ENCODE data around the gene MARK1.

The MARK1 gene

GRCh38 chr1:220687809-220688208 lies 159.9 kb downstream of the MARK1 start:
- H3K4me3 ChIP-seq (ENCODE audit: low read depth, low read length): no peak overlapping the region
- DNase-seq (ENCODE audit: low read depth): no peak
- TF ChIP-seq, protein P1, sequence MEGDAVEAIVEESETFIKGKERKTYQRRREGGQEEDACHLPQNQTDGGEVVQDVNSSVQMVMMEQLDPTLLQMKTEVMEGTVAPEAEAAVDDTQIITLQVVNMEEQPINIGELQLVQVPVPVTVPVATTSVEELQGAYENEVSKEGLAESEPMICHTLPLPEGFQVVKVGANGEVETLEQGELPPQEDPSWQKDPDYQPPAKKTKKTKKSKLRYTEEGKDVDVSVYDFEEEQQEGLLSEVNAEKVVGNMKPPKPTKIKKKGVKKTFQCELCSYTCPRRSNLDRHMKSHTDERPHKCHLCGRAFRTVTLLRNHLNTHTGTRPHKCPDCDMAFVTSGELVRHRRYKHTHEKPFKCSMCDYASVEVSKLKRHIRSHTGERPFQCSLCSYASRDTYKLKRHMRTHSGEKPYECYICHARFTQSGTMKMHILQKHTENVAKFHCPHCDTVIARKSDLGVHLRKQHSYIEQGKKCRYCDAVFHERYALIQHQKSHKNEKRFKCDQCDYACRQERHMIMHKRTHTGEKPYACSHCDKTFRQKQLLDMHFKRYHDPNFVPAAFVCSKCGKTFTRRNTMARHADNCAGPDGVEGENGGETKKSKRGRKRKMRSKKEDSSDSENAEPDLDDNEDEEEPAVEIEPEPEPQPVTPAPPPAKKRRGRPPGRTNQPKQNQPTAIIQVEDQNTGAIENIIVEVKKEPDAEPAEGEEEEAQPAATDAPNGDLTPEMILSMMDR (IDR thresholded peaks at IDR 0.05; ENCODE audit: low read depth, low read length, missing control alignments): no peak

- no peak for DNase-seq (ENCODE audit: low read depth)
- H3K4me3 ChIP-seq (ENCODE audit: low read depth, low read length): peak overlapping the region; percentile 61
- TF ChIP-seq, protein P1 (IDR thresholded peaks at IDR 0.05; ENCODE audit: low read depth, low read length, missing control alignments): no peak
Observed at GRCh38 chr1:220689666-220690065, 161.7 kb downstream of the MARK1 start.

- DNase-seq (ENCODE audit: low read depth): peak; percentile 30
- H3K4me3 ChIP-seq (ENCODE audit: low read depth, low read length): peak within 1 kb of the TSS; percentile 61
- TF ChIP-seq, protein P1 (IDR thresholded peaks at IDR 0.05; ENCODE audit: low read depth, low read length, missing control alignments): peak; percentile 93
Observed at GRCh38 chr1:220690140-220691052, 162.5 kb downstream of the MARK1 start, which contains the start of gene C1orf115. Gene C1orf115, plus strand, starts transcription at chr1:220690363. Its CDS starts 40 bp downstream, at chr1:220690403.

DNA sequence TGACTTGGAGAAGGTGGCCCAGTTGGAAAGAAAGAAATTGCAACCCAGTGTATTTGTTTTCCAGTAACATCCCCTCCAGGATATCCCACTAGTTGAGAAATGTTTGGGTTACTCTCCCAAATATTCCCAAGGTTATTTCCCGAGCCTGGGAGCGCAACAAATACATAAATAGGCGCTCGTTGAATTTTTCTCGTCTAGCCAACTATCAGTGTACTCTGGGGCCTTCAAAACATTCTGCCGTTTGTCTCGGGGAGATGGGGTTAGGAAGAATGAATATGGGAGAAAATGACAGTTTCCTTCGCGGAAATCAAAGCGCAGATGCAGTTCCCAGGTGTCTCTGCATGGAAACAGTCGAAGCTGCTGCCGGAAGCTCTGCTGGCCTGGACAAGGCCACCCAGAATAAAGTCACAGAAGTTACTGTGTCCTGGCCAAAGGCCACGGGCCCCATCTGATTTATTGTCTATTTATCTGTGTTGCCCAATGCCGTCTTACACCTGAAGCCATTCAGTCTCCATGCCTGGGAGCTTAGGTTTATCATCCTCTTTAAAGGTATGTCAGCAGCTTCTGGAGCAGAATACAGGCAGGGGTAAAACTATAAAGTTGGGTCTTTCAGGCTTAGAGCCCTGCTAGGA lies 163.2 kb downstream of the MARK1 start:
- no peak for DNase-seq (ENCODE audit: low read depth)

DNA sequence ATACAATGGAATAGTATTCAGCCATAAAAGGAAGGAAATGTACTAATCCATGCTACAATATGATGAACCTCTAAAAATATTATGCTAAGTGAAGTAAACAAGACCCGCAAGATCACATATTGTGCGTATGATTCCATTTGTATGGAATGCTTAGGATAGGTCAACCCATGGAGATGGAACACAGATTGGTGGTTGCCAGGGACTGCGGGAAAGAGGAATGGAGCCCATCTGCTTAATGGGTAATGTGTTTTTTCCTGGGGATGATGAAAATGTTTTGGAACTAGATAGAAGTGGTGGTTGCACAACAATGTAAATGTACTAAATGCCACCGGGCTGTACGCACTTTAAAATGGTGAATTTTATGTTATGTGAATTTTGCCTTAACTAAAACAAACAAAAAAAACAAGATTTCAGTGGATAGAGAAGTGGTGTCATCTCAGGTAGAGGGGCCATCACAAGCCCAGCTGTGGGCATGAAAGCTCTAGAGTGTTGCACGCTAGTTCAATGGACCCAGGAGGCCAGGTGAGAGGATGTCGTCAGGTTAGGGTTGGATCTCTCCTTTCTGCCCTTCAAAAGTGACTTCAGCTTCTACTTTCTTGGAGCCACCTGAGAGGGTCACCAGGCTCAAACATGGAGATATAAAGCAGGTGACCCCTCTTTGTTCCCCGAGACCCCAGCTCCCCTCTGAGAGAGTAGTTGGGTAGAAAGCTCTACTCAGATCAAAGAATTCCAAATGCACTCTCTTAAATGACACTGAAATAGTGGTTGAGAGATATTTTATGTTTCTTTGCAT lies 164.7 kb downstream of the MARK1 start:
- TF ChIP-seq, protein P1 (IDR thresholded peaks at IDR 0.05; ENCODE audit: low read depth, low read length, missing control alignments): no peak
- DNase-seq (ENCODE audit: low read depth): no peak
- no peak overlapping the region for H3K4me3 ChIP-seq (ENCODE audit: low read depth, low read length)

More for the DNA sequence above, 163.2 kb downstream of the MARK1 start:
- TF ChIP-seq, protein P1 (IDR thresholded peaks at IDR 0.05; ENCODE audit: low read depth, low read length, missing control alignments): no peak
- H3K4me3 ChIP-seq (ENCODE audit: low read depth, low read length): peak overlapping the region; percentile 61; the same call in 1 of the 2 replicates

DNA sequence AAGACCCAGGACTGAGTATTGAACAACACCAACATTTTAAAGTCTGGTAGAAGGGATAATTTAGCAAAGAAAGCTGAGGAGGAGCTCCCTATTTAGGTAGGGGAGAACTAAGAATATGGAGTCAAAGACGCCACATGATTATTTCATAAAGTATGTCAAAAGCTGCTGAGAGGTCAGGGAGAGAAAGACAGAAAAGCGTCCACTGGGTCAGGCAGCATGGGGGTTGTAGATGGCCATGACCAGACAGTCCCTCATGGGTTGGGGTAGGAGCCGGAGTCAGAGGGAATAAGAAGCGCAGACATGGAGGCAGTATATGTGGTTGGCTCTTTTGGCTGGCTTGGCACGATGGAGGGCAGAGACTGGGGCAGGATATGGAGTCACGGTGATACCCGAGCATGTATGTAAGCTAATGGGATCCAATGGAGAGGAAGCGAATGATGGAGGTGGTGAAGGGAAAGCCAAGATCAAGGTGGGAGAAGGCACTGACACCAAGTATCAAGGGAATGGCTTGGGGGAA lies 167.0 kb downstream of the MARK1 start:
- no peak overlapping the region for H3K4me3 ChIP-seq (ENCODE audit: low read depth, low read length)
- TF ChIP-seq, protein P1 (IDR thresholded peaks at IDR 0.05; ENCODE audit: low read depth, low read length, missing control alignments): no peak
- DNase-seq (ENCODE audit: low read depth): no peak
